LNCAP (cell line): ENCODE measurements around the gene DNHD1.

Experiments
- TF ChIP-seq, protein P1 (sequence below): fragments of 450-650 bp; IDR thresholded peaks from 2 replicates; pipeline ENCODE4 v1.5.1; 2017; ENCODE audit warnings: mild to moderate bottlenecking

The DNHD1 gene

DNA sequence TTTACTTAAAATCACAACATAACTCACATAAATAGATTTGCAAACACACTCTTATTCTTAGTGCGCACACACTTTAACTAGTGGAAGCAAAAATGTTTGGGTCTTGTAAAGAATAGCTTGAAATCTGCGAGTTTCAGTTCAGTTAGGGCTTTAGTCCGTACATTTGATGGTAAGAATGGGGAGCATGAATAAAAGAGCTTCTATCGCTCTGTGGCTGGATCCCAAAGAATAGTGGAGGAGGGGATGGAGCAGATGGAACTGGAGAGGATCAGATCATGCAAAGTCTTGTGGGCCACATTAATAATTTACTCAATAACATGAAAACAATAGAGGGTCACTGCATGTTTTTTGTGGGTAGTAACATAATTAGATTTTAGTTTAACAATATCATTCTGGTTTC is 44.3 kb downstream of the DNHD1 start:
- TF ChIP-seq, protein P1, sequence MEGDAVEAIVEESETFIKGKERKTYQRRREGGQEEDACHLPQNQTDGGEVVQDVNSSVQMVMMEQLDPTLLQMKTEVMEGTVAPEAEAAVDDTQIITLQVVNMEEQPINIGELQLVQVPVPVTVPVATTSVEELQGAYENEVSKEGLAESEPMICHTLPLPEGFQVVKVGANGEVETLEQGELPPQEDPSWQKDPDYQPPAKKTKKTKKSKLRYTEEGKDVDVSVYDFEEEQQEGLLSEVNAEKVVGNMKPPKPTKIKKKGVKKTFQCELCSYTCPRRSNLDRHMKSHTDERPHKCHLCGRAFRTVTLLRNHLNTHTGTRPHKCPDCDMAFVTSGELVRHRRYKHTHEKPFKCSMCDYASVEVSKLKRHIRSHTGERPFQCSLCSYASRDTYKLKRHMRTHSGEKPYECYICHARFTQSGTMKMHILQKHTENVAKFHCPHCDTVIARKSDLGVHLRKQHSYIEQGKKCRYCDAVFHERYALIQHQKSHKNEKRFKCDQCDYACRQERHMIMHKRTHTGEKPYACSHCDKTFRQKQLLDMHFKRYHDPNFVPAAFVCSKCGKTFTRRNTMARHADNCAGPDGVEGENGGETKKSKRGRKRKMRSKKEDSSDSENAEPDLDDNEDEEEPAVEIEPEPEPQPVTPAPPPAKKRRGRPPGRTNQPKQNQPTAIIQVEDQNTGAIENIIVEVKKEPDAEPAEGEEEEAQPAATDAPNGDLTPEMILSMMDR, result no peak

DNA sequence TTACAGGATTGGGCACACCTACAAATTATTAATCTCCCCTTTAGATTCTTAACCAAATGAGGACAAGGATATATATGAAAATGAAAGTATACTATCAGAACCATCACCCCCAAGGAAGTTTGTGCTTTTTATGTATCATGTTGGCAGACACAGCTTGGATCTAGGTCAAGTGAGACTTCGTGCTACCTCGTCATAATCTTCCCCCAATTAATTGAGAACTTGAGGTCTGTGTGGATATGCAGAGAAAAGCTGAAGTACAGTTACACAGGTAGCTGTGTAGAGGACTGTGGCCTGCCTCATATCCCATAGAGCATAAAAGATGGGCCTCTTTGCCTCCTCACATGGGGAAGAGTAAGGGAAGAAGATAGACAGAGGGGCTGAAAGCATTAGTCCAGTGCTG is 45.6 kb downstream of the DNHD1 start:
- TF ChIP-seq, protein P1, result no peak

DNA sequence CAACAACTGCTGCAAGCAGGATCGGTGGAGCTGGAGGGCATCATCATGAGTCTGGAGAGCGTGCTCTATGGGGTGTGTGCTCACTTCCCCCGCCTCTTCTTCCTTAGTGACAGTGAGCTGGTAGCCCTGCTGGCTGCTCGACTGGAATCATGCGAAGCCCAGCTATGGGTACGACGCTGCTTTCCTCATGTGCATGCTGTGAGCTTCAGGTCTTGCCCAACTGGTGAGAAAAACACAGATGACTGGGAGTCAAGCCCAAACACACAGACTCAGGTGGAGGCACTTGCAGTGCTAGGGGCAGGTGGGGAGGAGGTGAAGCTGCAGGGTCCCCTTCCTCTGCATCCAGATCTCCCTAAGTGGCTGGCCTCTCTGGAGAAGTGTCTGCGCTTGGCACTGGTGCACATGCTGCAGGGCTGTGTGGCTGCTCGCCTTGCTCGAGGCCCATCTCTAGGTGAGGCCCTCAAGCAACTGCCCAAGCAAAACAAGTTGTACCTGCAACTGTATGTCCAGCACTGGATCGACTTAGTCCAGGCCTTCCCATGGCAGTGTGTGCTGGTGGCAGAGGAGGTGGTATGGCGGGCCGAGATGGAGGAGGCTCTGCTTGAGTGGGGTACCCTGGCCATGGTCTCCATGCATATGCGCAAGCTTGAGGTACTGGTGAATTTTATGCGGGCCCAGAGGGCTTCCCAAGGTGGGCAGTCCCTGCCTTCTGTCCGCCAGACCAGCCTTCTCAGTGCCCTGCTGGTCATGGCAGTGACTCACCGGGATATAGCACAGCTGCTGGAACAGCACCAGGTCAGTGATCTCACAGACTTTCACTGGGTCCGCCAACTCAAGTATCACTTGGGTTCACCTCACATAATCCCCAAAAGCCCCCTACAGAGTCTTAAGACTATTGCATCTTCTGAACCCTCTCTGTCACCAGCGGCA is 48.1 kb downstream of the DNHD1 start:
- TF ChIP-seq, protein P1, result no peak

GRCh38 chr11:6545917-6546605 is 49.0 kb downstream of the DNHD1 start:
- TF ChIP-seq, protein P1, result no peak

- TF ChIP-seq, protein P1, result no peak
Observed at GRCh38 chr11:6546735-6547134, 49.7 kb downstream of the DNHD1 start.

DNA sequence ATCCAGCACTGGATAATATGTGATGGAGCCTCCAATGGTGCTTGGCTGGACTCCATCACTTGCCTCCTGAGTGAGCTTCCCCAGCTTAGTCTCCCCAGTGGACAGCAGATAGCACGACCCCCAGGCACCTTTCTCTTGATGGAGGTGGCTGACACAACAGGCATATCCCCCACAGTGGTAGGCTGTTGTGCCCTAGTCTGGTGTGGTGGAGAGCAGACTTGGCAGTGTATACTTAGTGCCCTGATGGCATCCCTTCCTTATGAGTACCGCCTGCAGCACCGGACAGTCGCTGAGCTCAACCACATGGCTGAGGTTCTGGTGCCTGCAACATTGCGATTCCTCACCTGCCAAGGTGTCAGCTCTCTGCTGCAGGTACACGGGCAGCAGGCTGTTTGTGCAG is 50.1 kb downstream of the DNHD1 start:
- TF ChIP-seq, protein P1, result no peak

- TF ChIP-seq, protein P1, result no peak
Observed at GRCh38 chr11:6548121-6548520, 51.0 kb downstream of the DNHD1 start.
